Measurements from ENCODE around the gene TERT. TPM values are rescaled to one million over a fixed set of nuclear protein-coding genes. Genes with fewer than 3 reads are reported as not detected.
"Not testable (repeated sequence)": the region's sequence is repeated elsewhere in the genome, so short reads cannot be mapped to it uniquely, and the experiment has no call there.

The TERT gene
- total RNA-seq, 1 donor from 2014 or later = 0.28 TPM

DNA sequence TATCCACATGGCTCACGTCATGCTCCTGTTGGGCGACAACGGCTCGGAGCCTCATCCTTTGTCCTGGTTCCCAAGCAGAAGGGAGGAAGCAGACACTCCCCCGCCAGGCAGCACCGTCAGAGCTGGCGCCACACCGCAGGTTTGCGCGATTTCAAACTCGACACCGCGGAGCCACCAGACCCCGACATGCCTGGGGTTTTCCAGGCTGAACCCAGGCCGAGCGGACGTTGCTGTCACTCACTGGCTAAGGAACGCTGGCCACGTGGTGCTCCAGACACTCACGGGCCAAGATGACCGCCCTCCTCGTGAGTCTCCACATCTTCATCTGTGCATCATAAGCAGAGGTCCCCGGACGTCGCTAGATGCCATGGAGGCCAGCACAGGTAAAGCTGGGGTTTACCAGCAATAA is 9.0 kb downstream of the TERT start:
- no peak for TF ChIP-seq CTCF (IDR thresholded peaks at IDR 0.05; ENCODE audit: unreplicated experiment)
- Mint-ChIP-seq H3K9me3 (ENCODE audit: unreplicated experiment) (no peaks in the 10 kb centered on the region), H3K36me3 (ENCODE audit: low read depth, unreplicated experiment) (peaks cover 8% of the 10 kb centered on the region), H3K27ac (ENCODE audit: unreplicated experiment) (no peak overlapping the region), H3K4me3 (ENCODE audit: unreplicated experiment) (no peak overlapping the region), H3K4me1 (ENCODE audit: unreplicated experiment) (no peaks in the 10 kb centered on the region), H3K27me3 (ENCODE audit: unreplicated experiment) (peaks cover 12% of the 10 kb centered on the region)
- no peak for DNase-seq (ENCODE audit: low spot score)

DNA sequence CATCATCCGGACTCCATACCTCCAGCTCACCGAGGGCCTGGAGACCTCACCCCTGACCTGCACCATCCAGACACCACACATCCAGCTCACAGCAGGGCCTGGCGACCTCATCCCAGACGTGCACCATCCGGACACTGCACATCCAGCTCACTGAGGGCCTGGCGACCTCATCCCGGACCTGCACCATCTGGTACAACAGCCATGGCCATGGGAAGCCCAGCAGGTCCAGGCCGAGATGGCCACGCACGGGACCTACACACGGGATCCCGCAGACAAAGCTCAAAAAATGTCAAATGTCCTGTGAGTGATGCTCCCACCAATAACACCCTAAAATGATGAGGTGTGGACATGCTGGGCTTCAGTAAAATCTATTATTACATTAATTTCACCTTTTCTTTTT is 9.7 kb downstream of the TERT start:
- no peak overlapping the region for H3K27ac Mint-ChIP-seq (ENCODE audit: unreplicated experiment)
- DNase-seq (ENCODE audit: low spot score) = no peak
- no peaks in the 10 kb centered on the region for H3K4me1 Mint-ChIP-seq (ENCODE audit: unreplicated experiment)
- no peak overlapping the region for H3K4me3 Mint-ChIP-seq (ENCODE audit: unreplicated experiment)
- H3K27me3 Mint-ChIP-seq (ENCODE audit: unreplicated experiment) = peaks cover 12% of the 10 kb centered on the region
- TF ChIP-seq CTCF (IDR thresholded peaks at IDR 0.05; ENCODE audit: unreplicated experiment) = no peak
- H3K9me3 Mint-ChIP-seq (ENCODE audit: unreplicated experiment) = no peaks in the 10 kb centered on the region
- H3K36me3 Mint-ChIP-seq (ENCODE audit: low read depth, unreplicated experiment) = peaks cover 8% of the 10 kb centered on the region

- H3K9me3 Mint-ChIP-seq (ENCODE audit: unreplicated experiment); H3K36me3 Mint-ChIP-seq (ENCODE audit: low read depth, unreplicated experiment); H3K4me3 Mint-ChIP-seq (ENCODE audit: unreplicated experiment); H3K4me1 Mint-ChIP-seq (ENCODE audit: unreplicated experiment); H3K27ac Mint-ChIP-seq (ENCODE audit: unreplicated experiment); DNase-seq (ENCODE audit: low spot score): not testable (repeated sequence)
- peaks cover 12% of the 10 kb centered on the region for H3K27me3 Mint-ChIP-seq (ENCODE audit: unreplicated experiment)
Observed at GRCh38 chr5:1284336-1284970, 10.4 kb downstream of the TERT start.

GRCh38 chr5:1283729-1284041 is 11.2 kb downstream of the TERT start:
- H3K4me3 Mint-ChIP-seq (ENCODE audit: unreplicated experiment); H3K9me3 Mint-ChIP-seq (ENCODE audit: unreplicated experiment); H3K27ac Mint-ChIP-seq (ENCODE audit: unreplicated experiment); DNase-seq (ENCODE audit: low spot score); H3K4me1 Mint-ChIP-seq (ENCODE audit: unreplicated experiment); H3K36me3 Mint-ChIP-seq (ENCODE audit: low read depth, unreplicated experiment): not testable (repeated sequence)
- H3K27me3 Mint-ChIP-seq (ENCODE audit: unreplicated experiment) = peaks cover 12% of the 10 kb centered on the region

GRCh38 chr5:1282993-1283728 is 11.7 kb downstream of the TERT start:
- not testable (repeated sequence) for H3K9me3 Mint-ChIP-seq (ENCODE audit: unreplicated experiment); H3K4me1 Mint-ChIP-seq (ENCODE audit: unreplicated experiment); DNase-seq (ENCODE audit: low spot score); H3K36me3 Mint-ChIP-seq (ENCODE audit: low read depth, unreplicated experiment); H3K4me3 Mint-ChIP-seq (ENCODE audit: unreplicated experiment); H3K27ac Mint-ChIP-seq (ENCODE audit: unreplicated experiment)
- peaks cover 13% of the 10 kb centered on the region for H3K27me3 Mint-ChIP-seq (ENCODE audit: unreplicated experiment)

DNA sequence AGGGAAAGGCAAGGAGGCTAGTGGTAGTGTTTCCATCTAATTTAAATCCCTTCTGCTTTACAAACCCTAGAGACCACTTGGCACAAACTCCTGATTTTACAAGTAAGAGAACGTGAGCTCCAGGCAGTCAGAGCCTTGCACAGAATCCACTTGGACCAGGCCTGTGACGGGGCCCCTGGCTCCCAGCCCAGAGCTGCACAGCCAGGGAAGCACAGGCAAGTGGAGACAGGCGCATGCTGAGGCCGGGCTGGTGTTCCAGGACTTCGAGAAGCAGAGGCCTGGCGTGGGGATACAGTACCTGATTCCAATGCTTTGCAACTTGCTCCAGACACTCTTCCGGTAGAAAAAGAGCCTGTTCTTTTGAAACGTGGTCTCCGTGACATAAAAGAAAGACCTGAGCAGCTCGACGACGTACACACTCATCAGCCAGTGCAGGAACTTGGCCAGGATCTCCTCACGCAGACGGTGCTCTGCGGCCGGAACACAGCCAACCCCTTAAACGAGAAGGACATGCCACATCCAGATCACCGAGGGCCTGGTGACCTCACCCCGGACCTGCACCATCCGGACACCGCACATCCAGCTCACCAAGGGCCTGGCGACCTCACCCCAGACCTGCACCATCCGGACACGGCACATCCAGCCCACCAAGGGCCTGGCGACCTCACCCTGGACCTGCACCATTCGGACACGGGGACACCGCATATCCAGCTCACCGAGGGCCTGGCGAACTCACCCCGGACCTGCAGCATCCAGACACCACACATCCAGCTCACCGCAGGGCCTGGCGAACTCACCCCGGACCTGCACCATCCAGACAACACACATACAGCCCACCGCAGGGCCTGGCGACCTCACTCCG is 12.5 kb downstream of the TERT start:
- TF ChIP-seq CTCF (IDR thresholded peaks at IDR 0.05; ENCODE audit: unreplicated experiment) = no peak
- no peaks in the 10 kb centered on the region for H3K4me1 Mint-ChIP-seq (ENCODE audit: unreplicated experiment)
- H3K4me3 Mint-ChIP-seq (ENCODE audit: unreplicated experiment) = no peak overlapping the region
- H3K27ac Mint-ChIP-seq (ENCODE audit: unreplicated experiment) = no peak overlapping the region
- no peaks in the 10 kb centered on the region for H3K9me3 Mint-ChIP-seq (ENCODE audit: unreplicated experiment)
- DNase-seq (ENCODE audit: low spot score) = no peak
- no peaks in the 10 kb centered on the region for H3K36me3 Mint-ChIP-seq (ENCODE audit: low read depth, unreplicated experiment)
- H3K27me3 Mint-ChIP-seq (ENCODE audit: unreplicated experiment) = peaks cover 13% of the 10 kb centered on the region

Data from endothelial cell (in vitro differentiated cells).